ENCODE measurements around the gene LRRC8E. TPM values are rescaled to one million over a fixed set of nuclear protein-coding genes. Genes with fewer than 3 reads are reported as not detected.

LRRC8E gene
- total RNA-seq, 1 donor from 2014 or later: 6.6 TPM

DNA sequence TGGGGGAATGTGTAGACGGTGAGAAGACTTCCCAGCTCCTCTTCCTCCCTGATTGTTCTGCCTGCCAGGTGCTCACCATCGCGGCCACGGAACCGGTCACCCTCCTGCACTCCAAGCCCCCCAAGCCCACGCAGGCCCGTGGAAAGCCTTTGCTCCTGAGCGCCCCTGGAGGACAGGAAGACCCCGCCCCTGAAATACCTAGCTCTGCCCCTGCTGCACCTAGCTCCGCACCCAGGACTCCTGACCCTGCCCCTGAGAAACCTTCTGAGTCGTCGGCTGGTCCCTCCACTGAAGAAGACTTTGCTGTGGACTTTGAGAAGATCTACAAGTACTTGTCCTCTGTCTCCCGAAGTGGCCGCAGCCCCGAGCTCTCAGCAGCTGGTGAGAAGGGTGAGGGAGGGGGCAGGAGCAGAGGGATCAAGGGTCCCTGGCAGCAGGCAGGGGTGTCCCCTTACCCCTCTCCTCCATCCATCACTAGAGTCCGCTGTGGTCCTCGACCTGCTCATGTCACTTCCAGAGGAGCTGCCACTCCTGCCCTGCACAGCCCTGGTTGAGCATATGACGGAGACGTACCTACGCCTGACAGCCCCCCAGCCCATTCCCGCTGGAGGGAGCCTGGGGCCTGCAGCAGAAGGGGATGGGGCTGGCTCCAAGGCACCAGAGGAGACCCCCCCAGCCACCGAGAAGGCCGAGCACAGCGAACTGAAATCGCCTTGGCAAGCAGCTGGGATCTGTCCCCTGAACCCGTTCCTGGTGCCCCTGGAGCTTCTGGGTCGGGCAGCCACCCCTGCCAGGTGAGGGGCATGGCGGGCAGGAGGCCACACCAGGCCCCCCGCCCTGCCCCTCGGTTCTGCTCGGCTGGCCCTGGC lies 33.9 kb downstream of the LRRC8E start:
- intact Hi-C loops (cut with DNase I): no loop called here
- Histone ChIP-seq H3K27me3 (ENCODE audit: low read depth) (peaks cover 16% of the 10 kb centered on the region), H3K36me3 (peaks cover 15% of the 10 kb centered on the region), H3K4me1 (peaks cover 53% of the 10 kb centered on the region), H3K4me3 (no peak overlapping the region), H3K27ac (peak overlapping the region; percentile 83), H3K9me3 (no peaks in the 10 kb centered on the region)
- no peak for ATAC-seq
- TF ChIP-seq, protein P1, sequence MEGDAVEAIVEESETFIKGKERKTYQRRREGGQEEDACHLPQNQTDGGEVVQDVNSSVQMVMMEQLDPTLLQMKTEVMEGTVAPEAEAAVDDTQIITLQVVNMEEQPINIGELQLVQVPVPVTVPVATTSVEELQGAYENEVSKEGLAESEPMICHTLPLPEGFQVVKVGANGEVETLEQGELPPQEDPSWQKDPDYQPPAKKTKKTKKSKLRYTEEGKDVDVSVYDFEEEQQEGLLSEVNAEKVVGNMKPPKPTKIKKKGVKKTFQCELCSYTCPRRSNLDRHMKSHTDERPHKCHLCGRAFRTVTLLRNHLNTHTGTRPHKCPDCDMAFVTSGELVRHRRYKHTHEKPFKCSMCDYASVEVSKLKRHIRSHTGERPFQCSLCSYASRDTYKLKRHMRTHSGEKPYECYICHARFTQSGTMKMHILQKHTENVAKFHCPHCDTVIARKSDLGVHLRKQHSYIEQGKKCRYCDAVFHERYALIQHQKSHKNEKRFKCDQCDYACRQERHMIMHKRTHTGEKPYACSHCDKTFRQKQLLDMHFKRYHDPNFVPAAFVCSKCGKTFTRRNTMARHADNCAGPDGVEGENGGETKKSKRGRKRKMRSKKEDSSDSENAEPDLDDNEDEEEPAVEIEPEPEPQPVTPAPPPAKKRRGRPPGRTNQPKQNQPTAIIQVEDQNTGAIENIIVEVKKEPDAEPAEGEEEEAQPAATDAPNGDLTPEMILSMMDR (IDR thresholded peaks at IDR 0.05): no peak
- DNase-seq: peak; percentile 49

DNA sequence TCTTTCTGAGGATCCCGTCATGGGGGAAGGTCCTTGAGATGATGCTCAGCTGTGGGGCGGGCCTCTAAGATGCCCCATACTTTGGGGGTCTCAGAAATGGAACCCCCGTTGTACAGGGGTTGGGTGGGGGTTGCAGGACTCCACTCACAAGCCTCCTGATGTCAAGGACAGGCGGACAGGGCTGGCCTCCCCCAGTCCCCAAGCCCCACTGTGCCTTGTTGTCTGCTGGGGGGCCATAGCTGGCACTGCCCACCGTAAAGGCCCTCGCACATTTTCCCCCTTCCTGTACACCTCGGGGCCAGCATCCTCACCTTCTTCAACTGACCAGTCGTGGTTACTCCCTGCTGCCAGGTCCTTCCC lies 34.5 kb downstream of the LRRC8E start:
- Histone ChIP-seq H3K4me1 (peaks cover 47% of the 10 kb centered on the region), H3K27me3 (ENCODE audit: low read depth) (peaks cover 10% of the 10 kb centered on the region), H3K9me3 (no peaks in the 10 kb centered on the region), H3K27ac (no peak overlapping the region), H3K4me3 (no peak overlapping the region), H3K36me3 (peaks cover 15% of the 10 kb centered on the region)
- intact Hi-C loops (cut with DNase I): no loop called here
- DNase-seq (no peak), ATAC-seq (no peak)
- TF ChIP-seq, protein P1 (IDR thresholded peaks at IDR 0.05): no peak

DNA sequence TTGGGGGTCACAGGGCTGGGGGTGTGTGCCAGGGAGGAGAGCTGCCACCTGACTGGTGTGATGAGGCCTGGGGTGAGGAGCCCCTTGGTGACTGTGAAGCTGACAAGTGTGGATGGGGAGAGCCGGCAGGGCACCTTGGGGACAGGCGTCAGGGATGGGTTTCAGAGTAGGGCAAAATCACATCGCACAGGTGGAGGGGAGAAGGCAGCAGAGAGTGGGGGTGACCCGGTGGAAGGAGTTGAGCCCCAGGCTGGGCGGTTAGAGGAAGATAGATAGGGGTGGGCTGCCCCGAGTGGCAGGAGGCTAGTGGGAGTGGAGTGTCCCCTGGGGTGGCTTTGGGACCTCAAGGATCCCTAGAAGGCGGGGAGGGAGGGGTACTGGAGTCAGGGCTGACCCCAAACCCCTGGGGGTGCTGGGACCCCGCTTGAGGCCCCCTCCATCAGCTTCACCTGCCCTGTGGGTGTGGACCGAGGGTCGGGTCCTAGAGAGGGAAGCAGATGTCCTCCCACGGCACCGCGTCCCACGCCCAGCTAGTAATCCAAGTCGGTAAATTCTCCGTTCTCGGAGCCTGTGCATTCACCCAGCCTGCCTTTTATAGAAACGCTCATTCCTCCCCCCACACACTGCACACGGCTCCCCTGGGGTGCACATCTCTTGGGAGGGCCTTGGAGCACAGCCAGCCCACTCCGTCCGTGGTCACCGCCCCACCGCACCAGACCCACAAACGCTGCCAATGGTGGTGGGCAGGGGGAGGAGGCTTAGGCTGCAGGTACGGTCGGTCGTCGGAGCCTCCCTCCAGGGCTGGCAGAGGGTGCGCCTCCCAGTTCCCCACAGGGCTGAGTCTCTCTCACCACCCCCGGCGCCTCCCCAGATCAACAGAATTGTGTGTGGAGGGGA lies 35.2 kb downstream of the LRRC8E start:
- intact Hi-C loops (cut with DNase I): no loop called here
- H3K4me1 ChIP-seq: peaks cover 44% of the 10 kb centered on the region
- H3K36me3 ChIP-seq: peaks cover 15% of the 10 kb centered on the region
- TF ChIP-seq, protein P1 (IDR thresholded peaks at IDR 0.05): no peak
- H3K4me3 ChIP-seq: no peak overlapping the region
- H3K27me3 ChIP-seq (ENCODE audit: low read depth): peaks cover 3% of the 10 kb centered on the region
- no peak overlapping the region for H3K27ac ChIP-seq
- ATAC-seq (no peak), DNase-seq (no peak)
- no peaks in the 10 kb centered on the region for H3K9me3 ChIP-seq

DNA sequence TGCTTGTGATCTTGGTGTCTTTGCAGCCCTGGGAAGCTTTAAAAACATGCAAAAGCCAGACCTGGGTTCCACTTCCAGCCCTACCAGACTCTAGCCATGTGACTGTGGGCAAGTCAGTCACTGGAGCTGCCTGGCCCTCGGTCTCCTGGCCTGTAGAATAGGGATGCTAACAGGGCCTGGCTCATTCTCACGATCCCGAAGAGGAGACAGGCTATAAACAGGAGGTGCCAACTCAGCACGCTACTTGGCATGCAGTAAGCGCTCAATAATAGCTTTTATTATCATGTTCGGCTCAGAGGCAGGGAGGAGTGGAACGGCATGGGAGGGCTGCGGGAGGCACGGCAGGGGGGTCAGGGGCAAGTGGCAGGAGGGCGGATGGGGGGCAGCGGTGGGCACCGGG lies 35.9 kb downstream of the LRRC8E start:
- H3K36me3 ChIP-seq: peaks cover 15% of the 10 kb centered on the region
- H3K27me3 ChIP-seq (ENCODE audit: low read depth): no peaks in the 10 kb centered on the region
- TF ChIP-seq, protein P1 (IDR thresholded peaks at IDR 0.05): no peak
- no peaks in the 10 kb centered on the region for H3K9me3 ChIP-seq
- H3K4me1 ChIP-seq: peaks cover 43% of the 10 kb centered on the region
- DNase-seq (no peak), ATAC-seq (no peak)
- intact Hi-C loops (cut with DNase I): no loop called here
- no peak overlapping the region for H3K27ac ChIP-seq
- H3K4me3 ChIP-seq: no peak overlapping the region

DNA sequence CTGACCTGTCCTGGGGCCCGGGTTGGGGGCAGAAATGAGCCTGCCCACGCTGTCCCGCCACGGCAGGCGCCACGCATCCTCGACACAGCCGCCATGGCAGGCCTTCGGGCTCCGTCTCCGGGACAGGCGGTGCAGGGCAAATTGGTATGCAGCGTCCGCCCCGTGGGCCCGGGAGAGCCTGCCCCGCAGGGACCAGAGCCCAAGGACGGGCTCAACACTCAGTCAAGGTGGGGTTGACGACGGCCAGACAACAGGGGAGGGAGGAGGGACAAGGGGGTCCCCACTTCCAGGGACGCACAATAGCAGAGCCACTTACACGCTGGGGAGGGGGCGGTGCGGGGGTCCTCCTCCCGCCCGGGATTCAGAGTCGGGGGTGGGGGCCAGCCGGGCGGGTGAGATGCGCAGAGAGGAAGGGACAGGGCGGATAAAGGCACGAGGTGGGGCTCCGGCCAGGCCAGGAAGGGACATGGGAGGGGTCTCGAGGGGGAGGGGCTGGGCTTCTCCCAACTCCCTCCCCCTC lies 36.4 kb downstream of the LRRC8E start:
- no peak for ATAC-seq
- intact Hi-C loops (cut with DNase I): no loop called here
- DNase-seq: peak; percentile 45
- Histone ChIP-seq H3K9me3 (no peaks in the 10 kb centered on the region), H3K27me3 (ENCODE audit: low read depth) (no peaks in the 10 kb centered on the region), H3K4me1 (peaks cover 43% of the 10 kb centered on the region), H3K27ac (no peak overlapping the region), H3K4me3 (peak overlapping the region; percentile 51), H3K36me3 (peaks cover 15% of the 10 kb centered on the region)
- TF ChIP-seq, protein P1 (IDR thresholded peaks at IDR 0.05): no peak
